HepG2 (cell line): ENCODE measurements around the gene KRTAP3-3. TPM values are rescaled to one million over a fixed set of nuclear protein-coding genes. Genes with fewer than 3 reads are reported as not detected.

Experiments
- CCDC6 ChIP-seq: sonication (generic); formaldehyde crosslinking; IDR thresholded peaks from 2 replicates; pipeline ENCODE4 v1.8.1; 2022; ENCODE audit warnings: mild to moderate bottlenecking, missing genetic modification reagents, moderate library complexity
- IKZF1 ChIP-seq: fragments of 450-650 bp; IDR thresholded peaks from 2 replicates; pipeline ENCODE4 v1.7.1; 2016
- MTA1 ChIP-seq: sonication (generic); formaldehyde crosslinking; IDR thresholded peaks from 2 replicates; pipeline ENCODE4 v1.4.0; 2020; ENCODE audit warnings: missing genetic modification reagents, mild to moderate bottlenecking, borderline replicate concordance
- NCOR1 ChIP-seq: fragments of 200-600 bp; sonication (generic); IDR thresholded peaks from 2 replicates; pipeline ENCODE4 v1.7.0; 2017; ENCODE audit warnings: antibody characterized with exemption, low read length, borderline replicate concordance
- TOPORS ChIP-seq: sonication (generic); formaldehyde crosslinking; IDR thresholded peaks from 2 replicates; pipeline ENCODE4 v1.8.0; 2023; ENCODE audit warnings: mild to moderate bottlenecking, missing genetic modification reagents
- ZNF296 ChIP-seq: sonication (generic); formaldehyde crosslinking; conservative IDR thresholded peaks from 2 replicates; pipeline ENCODE4 v1.5.0; 2020; ENCODE audit warnings: mild to moderate bottlenecking, missing genetic modification reagents
- ZNF3 ChIP-seq: IDR thresholded peaks from 2 replicates; pipeline ENCODE4 v1.7.0; 2017; ENCODE audit warnings: inconsistent platforms
- ZSCAN21 ChIP-seq: sonication (generic); formaldehyde crosslinking; IDR thresholded peaks from 2 replicates; pipeline ENCODE4 v1.8.0; 2022; ENCODE audit warnings: mild to moderate bottlenecking, missing genetic modification reagents, moderate library complexity, borderline replicate concordance
- polyA plus RNA-seq, 8 experiments: library from polyadenylated mRNA; depleted of rRNA in 3 of 8; stranded (reverse) in 7 of 8; unstranded in 1 of 8; fragments of >200 nt; fragmentation: Illumina TruSeq in 4 of 8; extraction: Trizol in 4 of 8; gene quantifications; 2 replicates each; pipeline versions ENCODE4 v1.2.1 to v1.2.3, GENCODE V29; 2011 to 2016; ENCODE audit warnings: low read depth in 4 of 8, missing spikeins in 1 of 8, mixed read lengths in 1 of 8; ENCODE audit not compliant: insufficient read depth in 1 of 8
- total RNA-seq, 5 experiments: library from RNA; depleted of rRNA; stranded (reverse); fragments of >200 nt; fragmentation: Illumina TruSeq; extraction: Trizol; gene quantifications; 2 replicates each; pipeline ENCODE4 v1.2.3, GENCODE V29; 2016; ENCODE audit warnings: low read depth in 1 of 5
- TF ChIP-seq, protein P1 (sequence below): sonication (generic); formaldehyde crosslinking; IDR thresholded peaks from 2 replicates; pipeline ENCODE4 v1.9.0; 2021; ENCODE audit warnings: missing genetic modification reagents, borderline replicate concordance
- TF ChIP-seq, protein P2 (sequence below): sonication (generic); formaldehyde crosslinking; IDR thresholded peaks from 2 replicates; pipeline ENCODE4 v1.4.0; 2020; ENCODE audit warnings: missing genetic modification reagents
- TF ChIP-seq, protein P3 (sequence below): sonication (generic); formaldehyde crosslinking; IDR thresholded peaks from 2 replicates; pipeline ENCODE4 v1.5.0; 2020; ENCODE audit warnings: mild to moderate bottlenecking, missing genetic modification reagents, borderline replicate concordance
- TF ChIP-seq, protein P4 (sequence below): IDR thresholded peaks from 2 replicates; pipeline ENCODE4 v1.6.1; 2016; ENCODE audit warnings: missing compliant biosample characterization, missing genetic modification reagents, borderline replicate concordance
- TF ChIP-seq, protein P5 (sequence below): IDR thresholded peaks from 2 replicates; pipeline ENCODE4 v1.6.1; 2016; ENCODE audit warnings: low read depth, borderline replicate concordance

The KRTAP3-3 gene
- total and polyA plus RNA-seq, 2 of the 13 experiments (the other 11 are each of a cell fraction or from before 2014, with no cell fraction given): not detected

DNA sequence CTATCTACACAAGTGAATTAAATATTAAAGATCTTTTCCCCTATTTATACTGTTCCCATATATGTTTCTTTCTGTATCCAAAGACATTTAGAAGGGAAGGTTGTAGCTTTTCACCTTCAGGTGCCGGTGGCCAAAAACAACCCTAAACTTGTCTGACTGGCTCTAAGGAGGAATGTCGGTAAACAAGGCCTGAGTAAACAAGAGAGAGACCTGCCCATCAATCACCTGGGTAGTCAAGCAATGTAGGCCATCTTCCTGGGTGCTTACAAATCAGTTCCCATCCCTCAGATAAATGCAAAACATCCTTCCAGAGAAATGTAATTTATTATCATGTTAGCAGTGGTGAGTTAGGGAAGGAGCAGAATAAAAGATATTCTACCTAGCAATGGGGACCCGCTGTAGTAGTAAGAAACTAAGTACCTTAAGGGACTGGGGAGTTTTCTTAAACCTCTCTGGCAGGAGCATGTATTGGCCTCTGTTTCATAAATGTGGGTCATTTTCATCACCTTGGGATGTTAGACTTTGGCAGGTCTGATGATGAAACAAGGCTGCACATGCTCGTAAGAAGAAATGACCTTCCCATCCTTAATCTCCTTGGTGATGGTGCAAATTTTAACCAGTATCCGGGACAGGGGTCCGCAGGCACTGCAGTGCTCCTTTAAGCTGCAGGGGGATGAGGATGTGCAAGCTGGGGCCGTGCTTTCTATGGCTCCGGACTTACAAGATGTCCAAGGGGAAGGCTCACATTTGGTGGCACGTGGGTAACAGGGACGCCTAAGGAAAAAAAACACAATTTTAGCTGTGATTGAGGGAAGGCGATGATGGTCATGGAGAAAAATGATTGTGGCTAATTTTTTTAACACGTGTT, 35.6 kb downstream of the KRTAP3-3 start (continued):
- TF ChIP-seq, protein P1, sequence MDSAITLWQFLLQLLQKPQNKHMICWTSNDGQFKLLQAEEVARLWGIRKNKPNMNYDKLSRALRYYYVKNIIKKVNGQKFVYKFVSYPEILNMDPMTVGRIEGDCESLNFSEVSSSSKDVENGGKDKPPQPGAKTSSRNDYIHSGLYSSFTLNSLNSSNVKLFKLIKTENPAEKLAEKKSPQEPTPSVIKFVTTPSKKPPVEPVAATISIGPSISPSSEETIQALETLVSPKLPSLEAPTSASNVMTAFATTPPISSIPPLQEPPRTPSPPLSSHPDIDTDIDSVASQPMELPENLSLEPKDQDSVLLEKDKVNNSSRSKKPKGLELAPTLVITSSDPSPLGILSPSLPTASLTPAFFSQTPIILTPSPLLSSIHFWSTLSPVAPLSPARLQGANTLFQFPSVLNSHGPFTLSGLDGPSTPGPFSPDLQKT (CRISPR knock-in tag): no peak
- TF ChIP-seq, protein P2, sequence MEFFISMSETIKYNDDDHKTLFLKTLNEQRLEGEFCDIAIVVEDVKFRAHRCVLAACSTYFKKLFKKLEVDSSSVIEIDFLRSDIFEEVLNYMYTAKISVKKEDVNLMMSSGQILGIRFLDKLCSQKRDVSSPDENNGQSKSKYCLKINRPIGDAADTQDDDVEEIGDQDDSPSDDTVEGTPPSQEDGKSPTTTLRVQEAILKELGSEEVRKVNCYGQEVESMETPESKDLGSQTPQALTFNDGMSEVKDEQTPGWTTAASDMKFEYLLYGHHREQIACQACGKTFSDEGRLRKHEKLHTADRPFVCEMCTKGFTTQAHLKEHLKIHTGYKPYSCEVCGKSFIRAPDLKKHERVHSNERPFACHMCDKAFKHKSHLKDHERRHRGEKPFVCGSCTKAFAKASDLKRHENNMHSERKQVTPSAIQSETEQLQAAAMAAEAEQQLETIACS (CRISPR knock-in tag): no peak
- TF ChIP-seq, protein P3, sequence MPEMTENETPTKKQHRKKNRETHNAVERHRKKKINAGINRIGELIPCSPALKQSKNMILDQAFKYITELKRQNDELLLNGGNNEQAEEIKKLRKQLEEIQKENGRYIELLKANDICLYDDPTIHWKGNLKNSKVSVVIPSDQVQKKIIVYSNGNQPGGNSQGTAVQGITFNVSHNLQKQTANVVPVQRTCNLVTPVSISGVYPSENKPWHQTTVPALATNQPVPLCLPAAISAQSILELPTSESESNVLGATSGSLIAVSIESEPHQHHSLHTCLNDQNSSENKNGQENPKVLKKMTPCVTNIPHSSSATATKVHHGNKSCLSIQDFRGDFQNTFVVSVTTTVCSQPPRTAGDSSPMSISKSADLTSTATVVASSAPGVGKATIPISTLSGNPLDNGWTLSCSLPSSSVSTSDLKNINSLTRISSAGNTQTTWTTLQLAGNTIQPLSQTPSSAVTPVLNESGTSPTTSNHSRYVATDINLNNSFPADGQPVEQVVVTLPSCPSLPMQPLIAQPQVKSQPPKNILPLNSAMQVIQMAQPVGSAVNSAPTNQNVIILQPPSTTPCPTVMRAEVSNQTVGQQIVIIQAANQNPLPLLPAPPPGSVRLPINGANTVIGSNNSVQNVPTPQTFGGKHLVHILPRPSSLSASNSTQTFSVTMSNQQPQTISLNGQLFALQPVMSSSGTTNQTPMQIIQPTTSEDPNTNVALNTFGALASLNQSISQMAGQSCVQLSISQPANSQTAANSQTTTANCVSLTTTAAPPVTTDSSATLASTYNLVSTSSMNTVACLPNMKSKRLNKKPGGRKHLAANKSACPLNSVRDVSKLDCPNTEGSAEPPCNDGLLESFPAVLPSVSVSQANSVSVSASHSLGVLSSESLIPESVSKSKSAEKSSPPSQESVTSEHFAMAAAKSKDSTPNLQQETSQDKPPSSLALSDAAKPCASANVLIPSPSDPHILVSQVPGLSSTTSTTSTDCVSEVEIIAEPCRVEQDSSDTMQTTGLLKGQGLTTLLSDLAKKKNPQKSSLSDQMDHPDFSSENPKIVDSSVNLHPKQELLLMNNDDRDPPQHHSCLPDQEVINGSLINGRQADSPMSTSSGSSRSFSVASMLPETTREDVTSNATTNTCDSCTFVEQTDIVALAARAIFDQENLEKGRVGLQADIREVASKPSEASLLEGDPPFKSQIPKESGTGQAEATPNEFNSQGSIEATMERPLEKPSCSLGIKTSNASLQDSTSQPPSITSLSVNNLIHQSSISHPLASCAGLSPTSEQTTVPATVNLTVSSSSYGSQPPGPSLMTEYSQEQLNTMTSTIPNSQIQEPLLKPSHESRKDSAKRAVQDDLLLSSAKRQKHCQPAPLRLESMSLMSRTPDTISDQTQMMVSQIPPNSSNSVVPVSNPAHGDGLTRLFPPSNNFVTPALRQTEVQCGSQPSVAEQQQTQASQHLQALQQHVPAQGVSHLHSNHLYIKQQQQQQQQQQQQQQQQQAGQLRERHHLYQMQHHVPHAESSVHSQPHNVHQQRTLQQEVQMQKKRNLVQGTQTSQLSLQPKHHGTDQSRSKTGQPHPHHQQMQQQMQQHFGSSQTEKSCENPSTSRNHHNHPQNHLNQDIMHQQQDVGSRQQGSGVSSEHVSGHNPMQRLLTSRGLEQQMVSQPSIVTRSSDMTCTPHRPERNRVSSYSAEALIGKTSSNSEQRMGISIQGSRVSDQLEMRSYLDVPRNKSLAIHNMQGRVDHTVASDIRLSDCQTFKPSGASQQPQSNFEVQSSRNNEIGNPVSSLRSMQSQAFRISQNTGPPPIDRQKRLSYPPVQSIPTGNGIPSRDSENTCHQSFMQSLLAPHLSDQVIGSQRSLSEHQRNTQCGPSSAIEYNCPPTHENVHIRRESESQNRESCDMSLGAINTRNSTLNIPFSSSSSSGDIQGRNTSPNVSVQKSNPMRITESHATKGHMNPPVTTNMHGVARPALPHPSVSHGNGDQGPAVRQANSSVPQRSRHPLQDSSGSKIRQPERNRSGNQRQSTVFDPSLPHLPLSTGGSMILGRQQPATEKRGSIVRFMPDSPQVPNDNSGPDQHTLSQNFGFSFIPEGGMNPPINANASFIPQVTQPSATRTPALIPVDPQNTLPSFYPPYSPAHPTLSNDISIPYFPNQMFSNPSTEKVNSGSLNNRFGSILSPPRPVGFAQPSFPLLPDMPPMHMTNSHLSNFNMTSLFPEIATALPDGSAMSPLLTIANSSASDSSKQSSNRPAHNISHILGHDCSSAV (CRISPR knock-in tag): no peak
- TF ChIP-seq ZNF296 (CRISPR knock-in tag) (no peak), IKZF1 (no peak), MTA1 (no peak), ZSCAN21 (CRISPR knock-in tag) (no peak), TOPORS (CRISPR knock-in tag) (no peak; the same call in 1 of the 2 replicates), NCOR1 (no peak), ZNF3 (CRISPR knock-in tag) (no peak), CCDC6 (CRISPR knock-in tag) (no peak)
- TF ChIP-seq, protein P4, sequence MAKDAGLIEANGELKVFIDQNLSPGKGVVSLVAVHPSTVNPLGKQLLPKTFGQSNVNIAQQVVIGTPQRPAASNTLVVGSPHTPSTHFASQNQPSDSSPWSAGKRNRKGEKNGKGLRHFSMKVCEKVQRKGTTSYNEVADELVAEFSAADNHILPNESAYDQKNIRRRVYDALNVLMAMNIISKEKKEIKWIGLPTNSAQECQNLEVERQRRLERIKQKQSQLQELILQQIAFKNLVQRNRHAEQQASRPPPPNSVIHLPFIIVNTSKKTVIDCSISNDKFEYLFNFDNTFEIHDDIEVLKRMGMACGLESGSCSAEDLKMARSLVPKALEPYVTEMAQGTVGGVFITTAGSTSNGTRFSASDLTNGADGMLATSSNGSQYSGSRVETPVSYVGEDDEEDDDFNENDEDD: no peak
- TF ChIP-seq, protein P5, sequence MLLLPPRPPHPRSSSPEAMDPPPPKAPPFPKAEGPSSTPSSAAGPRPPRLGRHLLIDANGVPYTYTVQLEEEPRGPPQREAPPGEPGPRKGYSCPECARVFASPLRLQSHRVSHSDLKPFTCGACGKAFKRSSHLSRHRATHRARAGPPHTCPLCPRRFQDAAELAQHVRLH: no peak
